Stimulated activated CD4-positive, alpha-beta T cell treated with anti-CD3 and anti-CD28 coated beads, Interleukin-12 subunit alpha, Interleukin-12 subunit beta, amount 100 ng/mL, for 48 hours (primary cell): Measurements from ENCODE around the gene TEAD1.

Experiments
- DNase-seq, 3 donors: peaks; one replicate each; pipeline ENCODE4 v3.0.0-alpha.2; 2020; ENCODE audit warnings: low read depth in 2 of 3, low spot score in 1 of 3

Gene TEAD1

DNA sequence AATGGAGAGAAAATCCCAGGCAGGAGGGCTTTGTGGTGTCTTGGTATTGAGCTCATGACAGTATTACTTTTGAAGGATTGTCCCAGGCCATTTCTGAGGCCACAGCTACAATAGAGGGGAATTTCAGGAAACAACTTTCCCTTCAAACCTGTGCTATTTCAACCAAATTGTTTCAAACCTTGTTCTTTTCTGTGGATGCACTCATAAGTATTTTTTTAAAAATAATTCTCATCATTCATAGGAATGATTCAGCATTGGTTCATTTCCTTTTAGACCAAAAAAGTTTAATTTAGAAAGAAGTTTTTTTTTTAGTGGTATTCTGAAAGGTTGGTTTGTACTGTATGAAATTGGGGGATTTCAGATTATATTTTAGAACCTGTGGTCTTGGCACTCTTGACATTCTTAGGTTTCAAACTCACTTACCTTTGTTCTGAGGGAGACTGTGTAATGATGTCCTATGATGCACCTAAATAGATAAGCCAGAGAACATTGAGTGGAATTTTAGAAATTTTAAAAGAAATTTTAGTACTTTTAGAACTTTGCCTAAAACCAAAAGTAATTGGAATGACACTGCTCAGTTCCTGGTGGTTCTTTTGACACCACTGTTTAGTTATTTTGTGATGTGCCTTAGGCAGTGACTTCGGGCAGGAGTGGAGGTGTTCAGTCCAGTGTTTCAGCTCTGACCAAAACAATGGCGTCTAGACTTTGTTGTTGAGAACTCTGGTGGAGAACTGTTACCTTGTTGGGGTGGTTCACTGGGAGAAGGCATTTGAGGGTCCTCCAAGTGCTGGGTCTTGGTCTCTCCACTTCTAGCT, 12.2 kb downstream of the TEAD1 start:
- DNase-seq: no peak

DNA sequence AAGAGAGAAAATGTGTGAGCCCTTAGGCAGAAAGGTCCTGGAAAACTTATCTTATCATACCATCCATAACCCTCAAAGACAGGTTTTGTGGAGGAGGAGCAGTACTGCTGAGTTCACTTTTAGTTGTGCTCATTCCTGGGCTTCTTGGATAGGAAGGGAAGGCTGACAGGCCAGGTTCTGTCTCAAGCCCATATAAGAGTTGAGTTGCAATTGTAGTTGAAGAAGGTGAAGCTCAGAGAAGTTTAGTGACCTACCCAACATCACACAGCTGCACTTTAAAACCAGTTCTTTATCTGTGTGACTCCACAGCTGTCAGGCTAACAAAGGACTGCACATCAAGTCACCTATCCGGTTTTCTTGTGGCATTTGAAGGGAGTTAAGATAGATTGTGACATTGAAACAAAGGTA, 13.0 kb downstream of the TEAD1 start:
- DNase-seq: no peak

DNA sequence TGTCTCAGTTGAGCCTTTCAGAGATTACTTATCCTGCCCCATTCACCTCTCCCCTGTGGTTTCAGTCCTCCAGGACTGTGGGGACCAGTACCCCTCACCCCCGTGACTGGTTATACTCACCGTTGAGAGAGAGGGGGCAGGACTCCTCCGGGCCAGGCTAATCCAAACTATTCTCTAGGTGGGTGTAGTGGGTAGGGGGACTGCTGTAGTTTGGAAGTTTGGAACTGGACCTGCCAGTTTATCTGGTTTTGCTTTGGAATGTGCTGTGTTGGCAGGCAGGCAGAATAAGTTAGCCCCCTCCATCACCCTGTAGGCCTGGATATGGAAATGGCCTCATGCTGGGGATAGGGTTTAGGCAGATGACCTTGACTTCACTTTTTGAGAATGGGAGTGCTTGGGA, 13.5 kb downstream of the TEAD1 start:
- DNase-seq: no peak

DNA sequence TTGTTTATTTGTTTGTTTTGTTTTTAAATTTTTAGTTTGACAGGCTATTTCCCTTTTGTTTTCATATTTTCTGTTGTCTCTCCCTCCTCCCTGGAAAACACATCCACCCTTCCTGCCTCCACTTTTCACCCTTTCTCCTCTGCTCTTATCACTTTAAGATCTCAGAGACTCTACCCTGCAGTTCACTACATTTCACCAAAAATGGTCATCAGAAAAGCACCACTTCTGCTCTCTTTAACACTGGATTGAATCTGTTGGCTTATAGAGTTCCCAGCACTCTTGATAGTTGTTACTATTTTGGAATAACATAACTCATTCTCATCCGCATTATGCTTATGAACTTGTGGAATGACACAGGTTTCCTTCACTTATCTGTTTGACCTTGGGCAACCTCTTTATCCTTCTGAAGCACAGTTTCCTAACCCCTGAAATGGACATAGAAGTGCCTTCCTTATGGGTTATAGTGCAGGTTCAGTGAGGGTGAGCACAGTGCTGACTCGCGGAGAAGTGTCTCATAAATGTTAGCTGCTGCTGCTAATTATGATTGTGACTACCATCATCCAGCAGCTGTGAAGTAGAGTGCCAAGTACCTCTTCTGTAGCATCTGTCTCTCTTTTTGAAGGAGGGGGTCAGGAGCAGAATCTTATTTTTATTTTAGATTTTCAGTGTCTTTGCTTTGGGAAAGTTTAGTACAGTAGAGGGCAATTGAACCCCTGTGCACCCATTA, 15.0 kb downstream of the TEAD1 start:
- no peak for DNase-seq

DNA sequence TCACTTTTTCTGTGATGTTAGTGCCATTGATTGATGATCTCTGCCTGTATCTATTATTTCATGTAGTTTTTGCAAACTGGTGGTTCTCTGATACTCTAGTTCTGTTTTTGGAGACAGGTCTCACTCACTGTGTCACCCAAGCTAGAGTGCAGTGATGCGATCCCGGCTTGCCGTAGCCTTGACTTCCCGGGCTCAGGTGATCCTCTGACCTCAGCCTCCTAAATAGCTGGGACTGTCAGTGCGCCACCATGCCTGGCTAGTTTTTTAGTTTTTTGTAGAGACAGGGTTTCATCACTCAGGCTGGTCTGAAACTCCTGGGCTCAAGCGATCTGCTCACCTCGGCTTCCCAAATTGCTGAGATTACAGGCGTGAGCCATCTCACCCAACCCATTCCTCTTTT, 16.4 kb downstream of the TEAD1 start:
- DNase-seq: no peak

DNA sequence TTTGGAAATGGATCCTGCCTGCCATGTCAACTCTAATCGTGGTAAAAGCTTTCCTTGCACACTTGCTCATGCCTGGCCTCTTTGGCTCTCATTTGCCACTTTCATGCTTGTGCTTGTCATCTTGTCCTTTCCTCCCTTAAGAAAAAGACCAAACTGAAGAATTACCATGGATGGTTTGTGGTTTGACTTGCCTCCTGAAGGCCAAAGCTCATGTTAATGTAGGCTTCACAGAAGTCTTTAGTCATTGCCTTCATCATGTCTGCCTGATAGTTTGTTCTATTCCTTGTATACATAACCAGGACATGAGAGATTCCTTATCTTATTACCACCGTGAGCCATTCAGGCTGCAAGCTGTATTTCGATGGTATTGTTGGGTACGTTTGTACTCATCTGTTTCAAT, 17.3 kb downstream of the TEAD1 start:
- no peak for DNase-seq

DNA sequence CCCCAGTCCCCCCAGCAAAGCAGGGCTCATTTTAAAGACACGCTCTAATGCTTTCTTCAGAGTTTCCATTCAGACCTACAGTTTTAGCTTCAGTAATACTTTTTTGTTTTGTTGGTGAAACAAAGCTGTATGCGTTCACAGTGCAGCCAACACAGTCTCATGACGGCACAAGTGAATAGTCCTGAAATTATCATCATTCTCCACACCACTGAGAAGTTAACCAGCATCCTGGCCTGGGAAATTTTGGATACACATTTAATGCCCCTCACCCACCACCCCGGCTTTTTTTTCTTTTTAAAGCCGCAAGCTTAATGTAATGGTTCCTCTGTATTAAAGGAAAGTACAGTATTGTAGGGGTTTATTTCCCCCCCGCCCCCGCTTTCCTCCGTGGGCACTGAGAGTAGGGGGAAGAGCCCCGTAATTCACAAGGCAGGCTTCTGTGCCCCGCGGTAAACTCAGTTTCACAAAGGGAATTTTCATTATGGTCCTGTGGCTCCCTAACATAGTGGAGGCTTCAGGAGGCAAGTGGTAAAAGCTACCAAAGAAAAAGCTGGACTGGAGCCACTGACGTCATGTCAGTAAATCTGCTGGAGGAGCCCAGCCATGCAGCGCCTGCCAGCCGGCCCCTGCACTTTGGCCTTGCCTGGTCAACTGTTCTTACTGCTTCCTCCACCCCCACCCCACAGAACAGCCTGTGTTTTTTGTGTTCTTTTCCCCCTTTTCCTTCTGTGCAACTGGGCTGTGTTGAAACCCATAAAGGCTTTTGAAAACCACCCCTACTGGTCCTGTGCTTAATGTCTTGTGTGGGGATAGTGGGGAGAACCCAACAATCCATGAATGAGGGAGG, 18.2 kb downstream of the TEAD1 start:
- DNase-seq: no peak

DNA sequence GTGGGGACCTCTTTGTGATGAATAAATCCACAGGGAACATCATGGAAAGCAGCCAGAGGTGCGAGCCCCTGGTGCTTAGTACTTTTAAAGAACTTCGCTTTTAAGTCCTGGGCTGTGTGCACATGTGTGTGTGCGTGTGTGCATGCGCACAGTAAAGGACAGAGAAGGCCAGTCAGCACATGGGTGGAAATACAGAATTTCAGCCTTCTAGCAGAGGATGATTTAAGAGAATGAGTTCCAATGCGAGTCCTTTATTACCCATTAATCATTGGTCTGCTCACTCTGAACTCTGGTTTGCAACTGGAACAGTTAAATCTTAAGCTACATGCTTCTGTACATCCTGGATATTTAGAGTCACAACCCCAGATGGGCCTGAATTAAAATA, 18.9 kb downstream of the TEAD1 start:
- DNase-seq: no peak

DNA sequence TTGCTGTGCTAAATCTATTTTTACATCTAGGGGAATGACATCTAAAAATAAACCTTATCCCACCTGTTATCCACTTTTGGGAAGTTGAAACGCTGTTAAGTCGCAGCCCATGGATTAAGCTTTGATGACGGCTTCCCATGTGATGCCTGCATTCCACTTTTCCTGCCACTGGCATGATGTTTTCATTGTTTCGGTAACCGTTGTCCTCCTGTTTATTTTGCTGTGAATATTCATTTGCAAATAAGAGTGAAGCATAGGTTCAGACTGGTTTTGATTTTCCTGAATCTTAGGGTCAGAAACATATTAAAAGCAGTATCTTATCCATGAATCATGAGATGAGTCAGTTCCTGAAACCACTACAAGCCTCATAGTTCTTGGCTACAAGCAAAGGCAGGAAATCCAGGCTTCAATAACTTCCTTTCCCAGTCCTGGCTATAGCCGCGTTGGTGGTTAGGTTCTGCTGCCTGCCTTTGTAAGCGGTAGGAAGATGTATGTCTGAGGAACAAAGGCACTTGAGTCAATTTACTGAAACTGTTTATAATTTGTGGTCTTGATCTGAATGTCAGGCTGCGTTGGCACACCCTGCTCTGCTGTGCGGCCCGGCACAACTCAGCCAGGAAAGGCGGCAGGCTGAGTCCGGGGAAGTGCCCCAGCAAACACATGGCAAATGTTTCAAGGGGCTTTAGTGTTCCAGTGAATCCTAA, 19.4 kb downstream of the TEAD1 start:
- peak in 2 of 3 donors; percentile 9 to 17 for DNase-seq

DNA sequence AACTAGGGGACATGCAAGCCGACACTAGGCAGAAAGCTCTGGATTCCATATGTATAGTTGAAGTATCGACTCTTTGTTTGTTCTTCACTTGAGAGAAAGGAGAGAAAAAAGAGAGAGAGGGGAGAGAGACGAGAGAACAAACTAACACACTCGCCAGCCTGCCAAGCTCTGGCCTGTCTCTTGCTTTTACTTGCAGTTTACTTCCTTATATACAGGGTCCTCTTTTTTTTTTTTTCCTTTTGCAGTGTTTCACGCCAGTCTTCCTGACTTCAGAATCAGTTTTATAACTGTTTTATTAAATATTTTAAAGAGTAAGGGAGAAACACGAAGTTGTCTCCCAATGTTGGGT, 19.9 kb downstream of the TEAD1 start:
- DNase-seq: no peak

DNA sequence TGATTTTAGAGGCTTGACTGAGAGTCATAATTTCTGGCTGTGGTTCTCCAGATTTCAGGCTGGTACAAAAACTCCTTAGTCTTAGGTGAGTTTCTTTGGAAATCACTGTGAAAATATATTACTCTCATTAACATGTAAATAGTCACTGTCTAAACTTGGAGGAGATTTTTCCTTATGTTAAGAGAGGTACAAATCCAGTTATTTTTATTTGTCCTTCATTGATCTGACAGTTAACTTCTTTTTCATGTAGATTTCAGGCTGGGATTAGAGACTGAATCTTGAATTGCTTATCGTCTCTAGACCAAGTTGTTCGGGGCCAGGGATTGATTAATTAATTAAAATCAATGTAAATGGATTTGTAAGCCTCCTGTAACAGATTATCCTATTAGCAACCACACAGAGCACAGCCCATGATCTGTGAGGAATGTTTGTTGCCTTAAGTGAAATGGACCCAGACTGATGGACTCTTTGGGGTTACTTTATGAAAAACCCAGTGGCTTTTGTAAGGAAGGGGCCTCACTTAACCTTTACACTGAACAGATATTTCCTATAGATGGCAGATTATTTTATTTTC, 21.1 kb downstream of the TEAD1 start:
- DNase-seq: no peak

DNA sequence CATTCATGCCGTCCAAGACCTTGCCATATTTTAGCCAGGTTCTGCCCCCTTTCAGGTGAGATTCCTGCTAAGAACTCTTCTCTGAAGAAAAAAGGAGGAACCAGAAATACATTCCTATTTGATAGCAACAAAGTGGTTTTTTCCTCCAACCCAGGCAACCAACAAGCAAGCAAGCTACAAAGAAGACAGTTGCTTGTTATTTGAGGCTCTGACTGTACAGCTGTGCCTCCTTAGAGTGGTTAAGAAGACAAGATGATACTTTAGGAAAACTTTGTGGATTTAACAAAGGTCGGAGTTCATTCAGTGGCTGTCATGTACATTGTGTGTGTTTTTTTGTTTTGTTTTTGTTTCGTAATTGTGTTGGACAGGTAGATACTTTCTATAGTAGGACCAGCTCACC, 21.7 kb downstream of the TEAD1 start:
- DNase-seq: no peak

DNA sequence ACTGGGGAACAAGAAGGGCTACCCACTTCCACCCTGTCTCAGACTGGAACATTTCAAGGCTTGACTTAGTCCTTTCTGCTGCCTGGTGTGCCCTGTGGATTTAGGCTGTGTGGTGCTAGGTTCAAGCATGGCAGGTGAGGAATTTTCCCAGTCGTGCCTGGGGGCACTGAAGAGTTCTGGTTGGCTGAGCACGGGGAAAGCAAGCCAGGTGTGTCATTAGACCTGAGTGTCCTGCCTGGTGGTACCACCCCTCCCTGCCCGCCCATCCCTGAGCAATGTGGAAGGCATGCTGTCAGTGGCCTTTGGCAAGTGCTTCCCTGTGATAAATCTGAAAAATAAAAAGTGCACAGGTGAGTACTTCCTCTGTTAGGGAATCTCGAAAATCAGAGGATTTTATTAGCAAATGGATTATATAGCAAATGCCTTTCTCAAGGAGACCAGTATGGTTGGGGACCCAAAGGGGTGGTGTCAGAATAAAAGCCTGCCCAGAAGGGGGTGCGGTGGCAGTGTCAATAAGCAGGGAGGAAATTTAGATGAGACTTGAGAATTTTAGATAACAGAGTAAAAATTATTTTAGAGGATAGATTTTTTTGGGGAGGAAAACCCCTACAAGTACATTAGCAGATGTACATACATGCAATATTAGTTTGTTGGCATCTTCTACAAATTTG, 22.8 kb downstream of the TEAD1 start:
- DNase-seq: no peak

DNA sequence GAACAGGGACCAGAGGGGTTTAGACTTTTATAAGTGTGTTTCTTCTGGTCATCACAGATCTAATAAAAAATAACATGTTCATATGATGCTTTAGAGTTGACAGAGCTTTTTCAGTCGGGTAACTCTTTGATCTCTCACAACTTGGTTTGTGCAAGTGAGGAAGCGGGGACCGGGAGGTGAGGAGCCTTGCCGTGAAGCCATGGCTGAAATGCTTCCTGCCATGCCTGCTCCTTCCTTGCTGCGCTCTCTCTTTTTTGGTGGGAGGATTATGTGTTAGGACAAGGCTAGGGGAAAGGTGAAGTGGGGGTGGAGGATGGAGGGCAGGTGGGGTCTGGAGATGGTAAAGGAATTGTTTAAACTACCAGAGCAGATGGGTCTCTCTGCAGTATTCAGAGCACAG, 23.8 kb downstream of the TEAD1 start:
- no peak for DNase-seq

DNA sequence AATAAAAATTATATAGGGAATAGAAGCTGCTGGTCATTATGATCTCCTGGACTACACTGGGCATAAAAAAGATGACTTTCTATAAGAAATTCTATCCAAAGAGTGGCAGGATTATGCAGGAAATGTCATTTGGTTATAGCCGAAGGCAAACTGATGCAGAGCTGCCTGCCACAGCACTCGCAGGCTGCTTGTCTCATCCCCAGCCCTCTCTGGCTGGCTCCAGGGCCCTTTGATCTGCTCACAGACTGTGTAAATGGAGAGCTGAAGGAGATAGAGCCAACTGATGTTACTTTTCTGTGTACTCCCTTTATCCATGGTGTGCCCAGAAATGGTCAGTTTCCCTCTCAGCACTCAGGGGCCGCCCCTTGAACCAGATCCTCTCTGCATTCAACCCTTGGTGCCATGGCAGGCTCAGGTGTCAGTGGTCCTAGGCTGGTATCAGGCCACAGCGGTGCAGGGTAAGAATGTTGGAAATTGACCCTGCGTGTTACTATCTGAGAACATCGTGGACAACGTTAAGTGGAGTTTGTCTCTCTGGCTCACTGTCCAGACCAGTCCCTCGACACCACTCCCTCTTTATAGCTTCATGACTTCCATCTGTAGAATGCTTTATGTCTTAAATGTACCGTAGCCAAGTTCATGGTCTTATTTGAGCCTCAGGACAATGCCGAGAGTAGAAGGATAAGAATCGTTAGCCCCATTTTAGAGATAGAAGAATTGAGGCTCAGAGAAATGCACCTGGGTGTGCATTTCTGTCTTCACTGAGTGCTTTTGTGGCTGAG, 27.8 kb downstream of the TEAD1 start:
- DNase-seq: no peak

DNA sequence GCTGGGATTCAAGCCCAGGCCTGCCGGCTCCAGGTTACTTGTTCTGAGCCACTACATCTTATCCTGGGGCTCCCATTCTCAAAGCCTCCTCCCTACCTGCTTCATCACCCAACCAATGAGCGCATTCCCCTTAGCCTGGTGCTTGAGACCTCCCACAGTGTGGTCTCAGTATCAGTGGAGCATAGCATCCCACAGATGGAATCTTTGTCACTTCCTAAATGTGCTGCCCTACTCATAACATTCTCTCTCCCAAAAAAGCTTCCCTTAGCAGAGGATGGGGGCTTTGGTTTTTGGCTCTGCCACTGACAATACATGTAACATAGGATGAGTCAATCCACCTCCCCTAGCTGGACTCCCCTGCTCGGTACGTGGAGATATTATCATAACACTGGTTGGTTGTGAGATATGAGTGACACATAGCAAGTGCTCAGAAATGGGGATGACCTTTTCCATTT, 28.8 kb downstream of the TEAD1 start:
- no peak for DNase-seq

DNA sequence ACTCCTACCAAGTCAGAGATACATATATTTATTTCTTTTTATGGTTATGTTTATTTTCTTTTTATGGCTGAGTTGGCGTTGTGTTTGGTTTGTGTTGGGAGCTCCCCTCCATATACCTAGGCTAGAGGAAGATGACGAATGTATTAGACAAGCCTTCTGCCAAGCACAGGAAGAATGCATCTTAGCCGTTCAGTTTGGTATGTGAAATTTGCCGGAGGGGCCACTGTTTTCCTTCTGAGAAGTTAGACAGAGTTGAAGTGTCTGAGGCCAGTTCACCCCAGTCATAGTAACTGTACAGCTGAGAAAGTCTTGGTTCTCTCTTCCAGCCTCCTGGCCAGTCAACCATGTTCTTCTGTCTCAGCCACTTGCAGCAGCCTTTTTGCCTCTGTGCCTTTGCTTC, 29.8 kb downstream of the TEAD1 start:
- no peak for DNase-seq

DNA sequence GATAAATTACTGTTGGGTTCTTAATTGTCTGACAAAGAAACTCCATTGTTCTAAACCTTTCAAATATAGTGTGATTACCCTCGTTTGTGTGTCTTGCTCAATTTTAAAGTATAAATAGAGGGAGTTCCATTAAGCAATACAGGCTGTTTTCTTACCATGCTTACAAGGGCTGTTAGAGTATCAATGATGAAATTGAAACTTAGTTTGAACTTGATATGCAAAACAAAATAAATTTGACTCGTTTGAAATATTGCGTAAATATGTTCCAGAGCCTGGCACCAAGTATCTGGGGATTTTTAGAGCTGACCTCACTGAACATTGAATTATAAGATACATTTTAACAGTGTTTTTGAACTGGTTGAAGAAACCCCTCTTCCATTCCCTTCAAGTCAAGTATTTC, 31.7 kb downstream of the TEAD1 start:
- DNase-seq: no peak
